Measurements from ENCODE around the gene HAVCR1.
"Not testable (repeated sequence)": the region's sequence is repeated elsewhere in the genome, so short reads cannot be mapped to it uniquely, and the experiment has no call there.

Gene HAVCR1

GRCh38 chr5:157022024-157022423 lies 36.9 kb downstream of the HAVCR1 start:
- no peak overlapping the region for H3K4me3 ChIP-seq (ENCODE audit: low read depth, low read length)
- no peak for TF ChIP-seq CTCF (IDR thresholded peaks at IDR 0.05; ENCODE audit: borderline replicate concordance, insufficient read depth, low read depth, low read length)

GRCh38 chr5:157020511-157021222 lies 38.2 kb downstream of the HAVCR1 start:
- no peak overlapping the region for H3K4me3 ChIP-seq (ENCODE audit: low read depth, low read length)
- no peak for TF ChIP-seq CTCF (IDR thresholded peaks at IDR 0.05; ENCODE audit: borderline replicate concordance, insufficient read depth, low read depth, low read length)

- H3K4me3 ChIP-seq (ENCODE audit: low read depth, low read length): no peak overlapping the region
- TF ChIP-seq CTCF (IDR thresholded peaks at IDR 0.05; ENCODE audit: borderline replicate concordance, insufficient read depth, low read depth, low read length): no peak
Measured at GRCh38 chr5:157020002-157020401, 38.9 kb downstream of the HAVCR1 start.

GRCh38 chr5:157014143-157014542 lies 44.8 kb downstream of the HAVCR1 start:
- H3K4me3 ChIP-seq (ENCODE audit: low read depth, low read length): not testable (repeated sequence)

GRCh38 chr5:157006262-157006661 lies 52.7 kb downstream of the HAVCR1 start:
- TF ChIP-seq CTCF (IDR thresholded peaks at IDR 0.05; ENCODE audit: borderline replicate concordance, insufficient read depth, low read depth, low read length): no peak
- H3K4me3 ChIP-seq (ENCODE audit: low read depth, low read length): no peak overlapping the region

GRCh38 chr5:157004893-157005551 lies 53.9 kb downstream of the HAVCR1 start:
- no peak for TF ChIP-seq CTCF (IDR thresholded peaks at IDR 0.05; ENCODE audit: borderline replicate concordance, insufficient read depth, low read depth, low read length)

GRCh38 chr5:156991714-156992113 lies 67.2 kb downstream of the HAVCR1 start:
- no peak overlapping the region for H3K4me3 ChIP-seq (ENCODE audit: low read depth, low read length)
- TF ChIP-seq CTCF (IDR thresholded peaks at IDR 0.05; ENCODE audit: borderline replicate concordance, insufficient read depth, low read depth, low read length): no peak

More at GRCh38 chr5:157004893-157005551, 53.9 kb downstream of the HAVCR1 start:
- H3K4me3 ChIP-seq (ENCODE audit: low read depth, low read length): no peak overlapping the region
